GM23338 (cell line): ENCODE results near the gene ANTXR1. TPM values are rescaled to one million over a fixed set of nuclear protein-coding genes. Genes with fewer than 3 reads are reported as not detected.

Experiments used
- ATAC-seq: fragments of 200-7000 bp; cut with Tn5 transposase; 3 replicates; pipeline ENCODE4 v1.9.1; 2020
- DNase-seq: peaks from one replicate; pipeline ENCODE4 v3.0.0-alpha.2; 2015; ENCODE audit warnings: low spot score
- H2AFZ ChIP-seq: fragments of 200-600 bp; sonication (generic); 2 replicates; pipeline ENCODE4 v1.8.0; 2016; ENCODE audit warnings: antibody characterized with exemption, mild to moderate bottlenecking, moderate library complexity
- H3F3A ChIP-seq: fragments of 200-600 bp; sonication (generic); replicated peaks from 2 replicates; pipeline ENCODE4 v1.8.0; 2017; ENCODE audit warnings: antibody characterized with exemption, mixed run types, low read depth
- H3K27ac ChIP-seq: fragments of 200-600 bp; sonication (generic); 2 replicates; pipeline ENCODE4 v1.6.1; 2016; ENCODE audit warnings: low read depth
- H3K27me3 ChIP-seq: fragments of 200-600 bp; sonication (generic); 2 replicates; pipeline ENCODE4 v1.8.0; 2016; ENCODE audit warnings: mild to moderate bottlenecking, mixed run types, moderate library complexity; ENCODE audit not compliant: insufficient read depth
- H3K36me3 ChIP-seq: fragments of 200-600 bp; sonication (generic); 2 replicates; pipeline ENCODE4 v1.8.0; 2016; ENCODE audit warnings: mild to moderate bottlenecking; ENCODE audit not compliant: insufficient read depth
- H3K4me1 ChIP-seq: fragments of 200-600 bp; sonication (generic); 2 replicates; pipeline ENCODE4 v1.8.0; 2016; ENCODE audit warnings: mild to moderate bottlenecking, moderate library complexity; ENCODE audit not compliant: insufficient read depth
- H3K4me2 ChIP-seq: fragments of 200-600 bp; sonication (generic); 2 replicates; pipeline ENCODE4 v1.7.1; 2017; ENCODE audit warnings: mixed run types
- H3K4me3 ChIP-seq: fragments of 200-600 bp; sonication (generic); 2 replicates; pipeline ENCODE4 v1.6.1; 2016; ENCODE audit warnings: mixed run types
- H3K79me2 ChIP-seq: fragments of 200-600 bp; sonication (generic); replicated peaks from 2 replicates; pipeline ENCODE4 v1.8.0; 2017; ENCODE audit warnings: mild to moderate bottlenecking; ENCODE audit not compliant: insufficient read depth
- H3K9me2 ChIP-seq: fragments of 200-600 bp; sonication (generic); 2 replicates; pipeline ENCODE4 v1.8.0; 2017; ENCODE audit not compliant: insufficient read depth
- H4K20me1 ChIP-seq: fragments of 200-600 bp; sonication (generic); replicated peaks from 2 replicates; pipeline ENCODE4 v1.8.0; 2017; ENCODE audit warnings: mild to moderate bottlenecking; ENCODE audit not compliant: insufficient read depth
- H3K27ac Mint-ChIP-seq: 2 replicates; pipeline ENCODE4 v1.8.0; 2020; ENCODE audit warnings: inconsistent platforms, mild to moderate bottlenecking, moderate library complexity, mixed read lengths
- H3K27me3 Mint-ChIP-seq: 3 replicates; pipeline ENCODE4 v1.8.0; 2022; ENCODE audit warnings: low read depth, mild to moderate bottlenecking, moderate library complexity, mixed read lengths, inconsistent platforms; ENCODE audit not compliant: insufficient read depth, poor library complexity
- H3K36me3 Mint-ChIP-seq: 3 replicates; pipeline ENCODE4 v1.8.0; 2021; ENCODE audit warnings: low read depth, mild to moderate bottlenecking, inconsistent platforms, moderate library complexity, mixed read lengths
- H3K4me1 Mint-ChIP-seq: 3 replicates; pipeline ENCODE4 v1.8.0; 2020; ENCODE audit warnings: mild to moderate bottlenecking, inconsistent platforms, mixed read lengths
- H3K4me3 Mint-ChIP-seq: 3 replicates; pipeline ENCODE4 v1.8.0; 2021; ENCODE audit warnings: moderate library complexity, mild to moderate bottlenecking, inconsistent platforms, mixed read lengths
- H3K9me3 Mint-ChIP-seq: 3 replicates; pipeline ENCODE4 v1.8.0; 2020; ENCODE audit warnings: moderate library complexity, mild to moderate bottlenecking, inconsistent platforms, mixed read lengths
- ETS1 ChIP-seq: IDR thresholded peaks from 2 replicates; pipeline ENCODE4 v1.6.1; 2016; ENCODE audit warnings: antibody characterized with exemption
- EZH2 ChIP-seq: fragments of 200-600 bp; sonication (generic); IDR thresholded peaks from one replicate; pipeline ENCODE4 v1.8.0; 2017; ENCODE audit warnings: antibody characterized with exemption, mild to moderate bottlenecking, low read depth; ENCODE audit not compliant: unreplicated experiment
- EZH2phosphoT487 ChIP-seq: fragments of 200-600 bp; sonication (generic); IDR thresholded peaks from one replicate; pipeline ENCODE4 v1.8.1; 2018; ENCODE audit warnings: antibody characterized with exemption; ENCODE audit not compliant: unreplicated experiment
- JUNB ChIP-seq: IDR thresholded peaks from one replicate; pipeline ENCODE4 v1.6.1; 2016; ENCODE audit warnings: antibody characterized with exemption; ENCODE audit not compliant: unreplicated experiment
- NANOG ChIP-seq: IDR thresholded peaks from 2 replicates; pipeline ENCODE4 v1.6.1; 2016; ENCODE audit warnings: antibody characterized with exemption, borderline replicate concordance
- POLR2AphosphoS5 ChIP-seq: IDR thresholded peaks from 2 replicates; pipeline ENCODE4 v1.6.1; 2016; ENCODE audit warnings: antibody characterized with exemption, low read depth
- STAT1 ChIP-seq: IDR thresholded peaks from one replicate; pipeline ENCODE4 v1.6.1; 2016; ENCODE audit warnings: antibody characterized with exemption; ENCODE audit not compliant: unreplicated experiment
- ZNF114 ChIP-seq: fragments of 250-450 bp; sonication (Bioruptor Pico); IDR thresholded peaks from 2 replicates; pipeline ENCODE4 v1.5.0; 2020; ENCODE audit warnings: mild to moderate bottlenecking, moderate library complexity
- ZNF331 ChIP-seq: fragments of 250-450 bp; sonication (Bioruptor Pico); IDR thresholded peaks from 2 replicates; pipeline ENCODE4 v1.5.0; 2020; ENCODE audit warnings: low read depth, mild to moderate bottlenecking, moderate library complexity
- ZNF462 ChIP-seq: fragments of 250-450 bp; sonication (Bioruptor Pico); IDR thresholded peaks from 2 replicates; pipeline ENCODE4 v1.5.0; 2020; ENCODE audit warnings: mild to moderate bottlenecking, moderate library complexity
- polyA plus RNA-seq: library from polyadenylated mRNA; unstranded; fragments of >200 nt; fragmentation: Nextera tagmentation; extraction: Ambion mirVana; gene quantifications from 2 replicates; pipeline ENCODE4 v1.2.1, GENCODE V29; 2016
- total RNA-seq: library from RNA; depleted of rRNA; stranded (reverse); fragments of >200 nt; shearing (Covaris generic); gene quantifications from 2 replicates; pipeline ENCODE4 v1.2.3, GENCODE V29; 2014

Gene ANTXR1
- total and polyA plus RNA-seq, 2 experiments from 2014 or later = 16.1 to 23.1 TPM

GRCh38 chr2:69297216-69297615, 284.2 kb downstream of the ANTXR1 start (continued):
- no peak for TF ChIP-seq ZNF462 (CRISPR knock-in tag)

GRCh38 chr2:69298261-69298660, 285.3 kb downstream of the ANTXR1 start:
- H3K27ac Mint-ChIP-seq = no peak overlapping the region
- Histone ChIP-seq H3K4me1 (no peaks in the 10 kb centered on the region), H3K27ac (no peak overlapping the region), H3K79me2 (no peaks in the 10 kb centered on the region), H3F3A (no peaks in the 10 kb centered on the region), H3K36me3 (no peaks in the 10 kb centered on the region), H3K4me2 (no peak overlapping the region), H3K9me2 (no peaks in the 10 kb centered on the region; the same call in 1 of the 2 replicates), H3K27me3 (no peaks in the 10 kb centered on the region), H2AFZ (no peak overlapping the region), H4K20me1 (no peaks in the 10 kb centered on the region), H3K4me3 (no peak overlapping the region)
- no peaks in the 10 kb centered on the region; the same call in 2 of the 3 replicates for H3K36me3 Mint-ChIP-seq
- H3K4me1 Mint-ChIP-seq = no peaks in the 10 kb centered on the region
- TF ChIP-seq JUNB = no peak
- no peak for TF ChIP-seq POLR2AphosphoS5
- TF ChIP-seq ZNF114 (CRISPR knock-in tag) = no peak
- no peak for TF ChIP-seq EZH2phosphoT487
- TF ChIP-seq EZH2 = no peak
- TF ChIP-seq ZNF331 (CRISPR knock-in tag) = no peak
- TF ChIP-seq ETS1 = no peak
- TF ChIP-seq NANOG = no peak
- TF ChIP-seq STAT1 = no peak
- ATAC-seq (no peak), DNase-seq (no peak)
- peaks cover 3% of the 10 kb centered on the region; the same call in 2 of the 3 replicates for H3K9me3 Mint-ChIP-seq
- no peak overlapping the region for H3K4me3 Mint-ChIP-seq
- peaks cover 4% of the 10 kb centered on the region for H3K27me3 Mint-ChIP-seq
